ENCODE results near the gene UBXN1. TPM values are rescaled to one million over a fixed set of nuclear protein-coding genes. Genes with fewer than 3 reads are reported as not detected.

UBXN1 gene
- total and polyA plus RNA-seq, 2 donors (not counting 1 experiment from before 2014, with no cell fraction given) = 180 to 193 TPM

DNA sequence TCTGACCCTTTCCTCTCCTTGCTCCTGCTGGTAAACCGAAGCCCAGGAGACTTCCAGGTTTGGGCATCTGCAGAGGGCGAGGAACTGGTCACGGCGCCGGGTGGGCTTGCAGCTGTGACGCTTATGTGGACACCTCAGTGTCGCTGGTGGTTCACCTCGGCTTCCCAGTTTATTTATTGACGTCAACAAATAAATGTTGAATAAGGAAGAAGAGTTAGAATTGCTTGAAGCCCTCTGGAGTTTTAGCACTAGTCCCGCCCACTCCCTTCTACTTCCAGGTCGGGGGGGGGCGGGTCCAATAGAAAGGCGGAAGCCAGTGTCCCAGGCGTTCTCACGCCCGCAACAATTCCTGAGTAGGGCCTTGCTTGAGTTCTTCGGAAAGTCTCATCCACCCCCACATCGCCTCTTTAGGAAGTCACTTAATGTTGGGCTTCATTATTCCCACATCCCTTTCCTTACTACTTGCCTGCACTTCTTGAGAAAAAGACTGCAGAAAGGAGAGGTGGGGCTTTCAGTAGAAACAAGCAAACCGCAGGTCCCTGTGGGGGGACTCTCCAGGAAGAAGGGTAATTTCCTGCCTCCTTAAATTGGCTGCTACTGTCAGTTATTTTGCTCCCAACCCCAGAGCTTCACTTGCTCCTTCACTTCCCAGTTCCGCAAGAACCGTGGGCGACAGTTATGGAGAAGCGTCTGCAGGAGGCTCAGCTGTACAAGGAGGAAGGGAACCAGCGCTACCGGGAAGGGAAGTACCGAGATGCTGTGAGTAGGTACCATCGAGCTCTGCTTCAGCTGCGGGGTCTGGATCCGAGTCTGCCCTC lies 49.5 kb upstream of the UBXN1 start, which contains the start of gene TTC9C:
TTC9C (plus strand) TSS at position 316 of the 818 bp plus-strand sequence; CDS start at position 679, 363 bp downstream.
- DNase-seq (peak; percentile 93), ATAC-seq (ENCODE audit: low read depth) (peak; percentile 31)
- Histone ChIP-seq H2AFZ (ENCODE audit: insufficient read depth, low read depth, low read length, poor library complexity, severe bottlenecking) (peak within 1 kb of the TSS; percentile 91), H3K9me3 (ENCODE audit: control extremely low read depth in 1 of 3, control insufficient read depth in 2 of 3, insufficient read depth in 1 of 3, low read length in 2 of 3) (no peaks in the 10 kb centered on the region), H3K4me1 (ENCODE audit: control insufficient read depth in 2 of 2, insufficient read depth in 2 of 2, low read length in 2 of 2) (peaks cover 37 to 41% of the 10 kb centered on the region in 2 donors), H3K9ac (ENCODE audit: low read length) (peak within 1 kb of the TSS; percentile 93), H4K20me1 (ENCODE audit: control insufficient read depth, insufficient read depth, low read length, poor library complexity, severe bottlenecking) (peaks cover 52% of the 10 kb centered on the region), H3K4me3 (ENCODE audit: control extremely low read depth in 1 of 5, extremely low read depth in 1 of 5, insufficient read depth in 1 of 5, low read depth in 2 of 5, low read length in 4 of 5) (peak within 1 kb of the TSS; percentile 96 to 100 (median 99)), H3K4me2 (replicated peaks; ENCODE audit: low read depth, low read length, poor library complexity, severe bottlenecking) (peak within 1 kb of the TSS; percentile 91), H3K79me2 (ENCODE audit: control insufficient read depth, insufficient read depth, low read length) (peaks cover 81% of the 10 kb centered on the region), H3K27me3 (replicated peaks in 1 of 4; ENCODE audit: control extremely low read depth in 1 of 4, control insufficient read depth in 3 of 4, insufficient read depth in 4 of 4, low read length in 3 of 4) (no peaks in the 10 kb centered on the region), H3K27ac (ENCODE audit: low read length in 2 of 2) (peak within 1 kb of the TSS; percentile 90 to 91), H3K36me3 (replicated peaks in 1 of 2; ENCODE audit: control extremely low read depth in 1 of 2, control insufficient read depth in 1 of 2, extremely low read depth in 1 of 2, insufficient read depth in 2 of 2, low read length in 1 of 2) (peaks cover 5 to 19% of the 10 kb centered on the region in 2 experiments)
- ChIA-PET POLR2A (interaction anchor here (0.7 to 4.9 kb wide), 12 partner anchors 15 to 153 kb away, joined by 3 to 75 read pairs (median 14); partner anchors contain the start of genes BSCL2, C11orf98, CSKMT and GNG3), CTCF (interaction anchor here (0.7 to 5.5 kb wide), 13 partner anchors 22 to 153 kb away, joined by 3 to 34 read pairs (median 5); partner anchors contain the start of genes B3GAT3, BSCL2, SLC3A2 and TEX54)
- intact Hi-C loops (cut with micrococcal nuclease) = loop anchor here (1.0 kb wide), 4 partner anchors 33 to 75 kb away; partner anchors contain the start of genes INTS5, POLR2G and TAF6L
- no peak for TF ChIP-seq EZH2 (IDR thresholded peaks at IDR 0.05; ENCODE audit: borderline replicate concordance, insufficient read depth, low read depth, low read length, poor library complexity, severe bottlenecking)
- TF ChIP-seq, protein P1, sequence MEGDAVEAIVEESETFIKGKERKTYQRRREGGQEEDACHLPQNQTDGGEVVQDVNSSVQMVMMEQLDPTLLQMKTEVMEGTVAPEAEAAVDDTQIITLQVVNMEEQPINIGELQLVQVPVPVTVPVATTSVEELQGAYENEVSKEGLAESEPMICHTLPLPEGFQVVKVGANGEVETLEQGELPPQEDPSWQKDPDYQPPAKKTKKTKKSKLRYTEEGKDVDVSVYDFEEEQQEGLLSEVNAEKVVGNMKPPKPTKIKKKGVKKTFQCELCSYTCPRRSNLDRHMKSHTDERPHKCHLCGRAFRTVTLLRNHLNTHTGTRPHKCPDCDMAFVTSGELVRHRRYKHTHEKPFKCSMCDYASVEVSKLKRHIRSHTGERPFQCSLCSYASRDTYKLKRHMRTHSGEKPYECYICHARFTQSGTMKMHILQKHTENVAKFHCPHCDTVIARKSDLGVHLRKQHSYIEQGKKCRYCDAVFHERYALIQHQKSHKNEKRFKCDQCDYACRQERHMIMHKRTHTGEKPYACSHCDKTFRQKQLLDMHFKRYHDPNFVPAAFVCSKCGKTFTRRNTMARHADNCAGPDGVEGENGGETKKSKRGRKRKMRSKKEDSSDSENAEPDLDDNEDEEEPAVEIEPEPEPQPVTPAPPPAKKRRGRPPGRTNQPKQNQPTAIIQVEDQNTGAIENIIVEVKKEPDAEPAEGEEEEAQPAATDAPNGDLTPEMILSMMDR (IDR thresholded peaks at IDR 0.05) = no peak
- H3K4me1 Mint-ChIP-seq = peaks cover 53% of the 10 kb centered on the region
- H3K9me3 Mint-ChIP-seq (ENCODE audit: insufficient read depth) = no peaks in the 10 kb centered on the region
- no peaks in the 10 kb centered on the region for H3K27me3 Mint-ChIP-seq
- H3K27ac Mint-ChIP-seq = peak within 1 kb of the TSS; percentile 99
- WGBS (ENCODE audit: insufficient coverage) = under 1% methylated on average over 16 of the region's 29 CpGs
- H3K4me3 Mint-ChIP-seq = peak within 1 kb of the TSS; percentile 95

All from B cell (primary cell).